ENCODE data around the gene SIAH3. TPM values are rescaled to one million over a fixed set of nuclear protein-coding genes. Genes with fewer than 3 reads are reported as not detected.

SIAH3 gene
- total RNA-seq, 2 experiments from 2014 or later: 0.06 to 0.10 TPM

DNA sequence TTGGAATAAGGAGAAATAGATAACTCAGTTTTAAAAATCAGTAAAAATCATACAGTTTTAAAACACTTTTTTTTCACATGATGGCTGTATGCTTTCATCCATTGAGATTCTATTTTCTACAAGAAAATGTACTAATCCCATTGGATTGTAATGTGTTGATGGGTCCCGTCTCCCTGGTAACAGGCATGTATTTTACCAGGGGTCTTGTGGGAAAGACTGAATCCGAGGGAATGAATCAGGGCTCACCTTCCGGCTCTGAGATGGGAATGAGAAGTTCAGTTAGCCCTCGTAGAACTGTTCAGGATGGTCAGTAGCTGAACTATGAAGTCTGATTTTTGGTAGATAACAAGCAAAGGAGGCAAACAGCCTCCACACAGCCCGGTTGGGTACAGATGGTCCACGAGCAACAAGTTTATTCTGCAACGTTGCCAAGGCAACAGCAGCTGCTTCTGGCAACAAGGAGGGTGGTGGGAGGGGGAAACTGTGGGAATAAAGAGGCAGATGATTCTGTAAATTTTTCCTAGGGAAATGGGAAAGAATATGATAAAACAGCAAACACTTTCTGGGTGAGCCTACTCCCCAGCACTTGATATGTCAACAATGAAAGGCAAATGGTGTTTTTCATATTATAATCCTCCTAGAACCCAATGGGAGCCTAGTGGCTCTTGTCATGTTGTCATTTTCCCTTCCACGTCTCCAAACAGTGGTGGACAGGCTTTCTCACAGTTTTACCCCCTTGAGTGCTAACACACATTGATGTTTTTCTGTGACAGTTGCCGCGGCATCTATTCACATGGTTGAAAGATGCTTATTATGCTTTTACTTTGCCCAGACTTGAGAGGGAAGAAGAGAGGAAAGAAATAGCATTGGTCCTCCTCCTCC, 12.4 kb upstream of the SIAH3 start:
- ChIA-PET CTCF (no interaction called here), POLR2A (no interaction called here)

GRCh38 chr13:45861322-45861721, 9.8 kb upstream of the SIAH3 start:
- CTCF ChIA-PET: no interaction called here
- POLR2A ChIA-PET: no interaction called here

DNA sequence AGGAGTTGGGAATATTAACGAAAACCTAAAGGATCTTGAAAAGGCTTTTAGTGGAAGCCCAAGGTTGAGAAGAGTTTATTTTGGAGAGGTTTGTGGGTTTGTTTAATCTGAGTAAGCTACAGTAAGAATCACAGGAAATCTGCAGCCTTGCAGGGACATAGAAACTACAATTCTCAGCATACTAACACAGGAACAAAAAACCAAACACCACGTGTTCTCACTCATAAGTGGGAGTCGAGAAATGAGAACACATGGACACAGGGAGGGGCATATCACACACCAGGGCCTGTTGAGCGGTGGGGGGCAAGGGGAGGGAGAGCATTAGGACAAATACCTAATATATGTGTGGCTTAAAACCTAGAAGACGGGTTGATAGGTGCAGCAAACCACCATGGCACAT, 8.7 kb upstream of the SIAH3 start:
- CTCF ChIA-PET: no interaction called here
- POLR2A ChIA-PET: no interaction called here

DNA sequence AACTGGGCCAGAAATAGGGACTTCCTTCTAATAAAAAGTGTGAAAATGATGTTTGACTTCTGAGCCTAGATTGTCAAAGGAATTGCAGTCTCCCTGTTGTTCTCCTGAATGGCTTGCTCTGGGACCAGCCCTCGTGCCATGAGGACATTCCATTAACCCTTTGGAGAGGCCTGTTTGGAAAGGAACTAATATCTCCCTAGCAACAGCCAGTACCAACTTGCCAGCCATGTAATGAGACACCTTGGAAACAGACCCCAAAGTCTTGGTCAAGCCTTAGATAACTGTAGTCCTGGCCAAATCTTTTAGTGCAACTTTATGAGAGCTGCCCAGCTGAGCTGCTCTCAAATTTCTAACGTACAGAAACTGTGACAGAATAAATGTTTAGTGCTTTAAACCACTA, 8.2 kb upstream of the SIAH3 start:
- ChIA-PET CTCF (no interaction called here), POLR2A (no interaction called here)

GRCh38 chr13:45852494-45852893, 941 bp upstream of the SIAH3 start:
- ChIA-PET POLR2A (no interaction called here), CTCF (no interaction called here)

GRCh38 chr13:45851956-45852355, 403 bp upstream of the SIAH3 start:
- ChIA-PET CTCF (no interaction called here), POLR2A (no interaction called here)

GRCh38 chr13:45850027-45850613, 1.4 kb downstream of the SIAH3 start:
- ChIA-PET POLR2A (no interaction called here), CTCF (no interaction called here)

GRCh38 chr13:45849408-45849807, 2.1 kb downstream of the SIAH3 start:
- POLR2A ChIA-PET: no interaction called here
- CTCF ChIA-PET: no interaction called here

DNA sequence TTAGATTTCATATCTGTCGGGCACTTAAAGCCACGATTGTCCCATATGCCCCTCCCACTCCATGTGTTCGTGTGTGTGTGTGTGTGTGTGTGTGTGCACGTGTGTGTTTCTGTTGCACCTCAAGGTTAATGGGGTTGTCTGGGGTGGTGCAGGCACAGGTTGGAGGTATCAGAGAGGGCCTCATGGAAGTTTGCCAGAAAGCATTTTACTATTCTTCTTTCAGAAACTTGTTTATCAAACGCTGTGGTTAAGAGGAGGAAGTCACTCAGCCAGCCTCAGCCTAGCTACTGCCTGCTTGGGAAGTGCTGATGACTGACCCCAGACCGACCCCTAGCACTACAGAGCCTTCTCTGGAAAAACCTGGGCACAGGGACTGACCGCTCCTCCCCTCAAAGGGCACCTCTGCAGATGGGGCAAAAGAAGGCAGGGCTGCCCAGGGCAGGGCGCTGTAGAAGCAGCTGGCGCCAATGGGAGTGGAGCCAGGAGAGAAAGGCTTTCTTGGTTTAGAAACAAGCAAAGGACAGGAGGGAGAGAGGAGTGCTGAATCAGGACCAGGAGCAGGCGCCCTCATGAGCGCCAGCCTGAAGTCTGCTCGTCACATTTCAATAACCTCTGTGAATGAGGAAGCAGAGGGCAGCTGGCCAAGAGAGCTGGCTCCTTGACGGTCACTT, 3.9 kb downstream of the SIAH3 start:
- ChIA-PET POLR2A (no interaction called here), CTCF (interaction anchor here (1.0 kb wide), 1 partner anchor 14 kb away, joined by 3 read pairs; no protein-coding TSS in a partner anchor)

DNA sequence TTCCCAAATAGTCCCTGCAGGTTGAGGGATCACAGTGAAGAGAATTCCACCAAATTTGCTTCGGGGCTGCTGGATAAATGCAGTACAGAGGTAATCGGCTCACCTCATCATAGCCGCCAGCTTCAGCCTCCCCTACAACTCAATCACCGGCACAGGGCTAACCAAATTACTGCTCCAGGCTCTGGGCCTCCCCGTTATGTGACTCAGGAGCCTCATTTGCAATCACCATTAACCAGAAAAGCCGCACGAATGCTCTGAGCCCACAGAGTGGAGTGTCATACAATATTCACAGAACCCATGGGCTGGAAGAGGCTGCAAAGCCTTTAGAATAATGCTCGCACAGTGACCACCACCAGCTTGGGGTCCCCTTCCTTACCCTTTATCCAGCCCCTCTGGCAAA, 4.9 kb downstream of the SIAH3 start:
- ChIA-PET CTCF (interaction anchor here (1.0 kb wide), 1 partner anchor 13 kb away, joined by 3 read pairs; no protein-coding TSS in a partner anchor), POLR2A (no interaction called here)

DNA sequence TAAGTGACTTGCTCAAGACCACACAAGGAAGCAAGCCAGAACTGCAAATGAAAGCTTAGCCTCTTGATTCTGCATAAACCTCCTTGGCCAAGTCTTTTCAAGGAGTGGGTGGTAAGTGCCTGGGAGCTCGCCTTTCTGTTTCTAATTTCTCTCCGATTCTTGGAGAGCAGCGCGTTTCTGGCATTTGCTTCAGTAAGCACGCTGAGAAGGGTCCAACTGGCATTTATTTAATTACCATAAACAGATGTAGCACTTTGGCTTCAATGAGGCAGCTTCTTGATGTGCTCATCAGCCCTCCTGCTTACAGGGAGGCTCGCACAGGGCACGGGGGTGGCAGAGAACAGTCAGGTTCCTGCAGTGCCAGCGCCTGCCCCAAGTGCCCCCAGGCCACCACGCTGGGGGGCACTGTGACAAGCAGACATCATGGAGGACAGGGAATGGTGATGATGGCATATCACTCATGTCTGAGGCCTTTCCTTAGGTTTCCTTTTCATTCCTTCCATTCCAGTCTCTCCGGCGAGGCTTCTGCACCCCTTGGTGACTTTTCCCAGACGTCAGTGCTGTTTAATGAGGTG, 13.3 kb downstream of the SIAH3 start:
- POLR2A ChIA-PET: no interaction called here

GRCh38 chr13:45837111-45837510, 14.4 kb downstream of the SIAH3 start:
- ChIA-PET POLR2A (no interaction called here), CTCF (no interaction called here)

More for the DNA sequence above, 13.3 kb downstream of the SIAH3 start:
- CTCF ChIA-PET: no interaction called here

DNA sequence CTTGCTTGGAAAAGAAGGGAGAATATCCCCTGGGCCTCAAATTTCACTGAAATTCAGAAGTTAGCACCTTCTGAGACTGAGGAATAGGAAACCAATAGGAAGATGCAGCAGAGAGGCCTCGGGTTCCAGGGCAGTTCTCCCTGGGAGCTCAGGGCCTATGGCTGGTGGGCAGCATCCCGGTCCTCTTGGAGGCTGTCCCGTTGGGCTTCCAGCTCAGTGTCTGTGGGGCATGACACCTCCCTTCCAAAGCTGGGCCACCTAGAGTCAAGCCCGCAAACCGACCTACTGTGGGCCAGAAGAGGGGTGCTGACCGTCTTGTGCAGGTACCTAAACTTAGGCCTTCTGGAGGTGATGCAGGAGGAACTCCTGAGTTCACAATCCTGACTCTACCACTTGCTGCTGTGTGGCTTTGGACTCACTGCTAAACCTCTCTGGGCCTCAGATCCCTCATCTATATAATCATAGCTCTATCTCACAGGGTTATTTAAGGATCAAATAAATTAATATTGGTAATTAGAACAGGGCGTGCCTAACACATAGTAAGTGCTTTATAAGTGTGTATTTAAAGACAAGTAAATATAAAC, 17.1 kb downstream of the SIAH3 start:
- ChIA-PET POLR2A (no interaction called here), CTCF (interaction anchor here (1.0 kb wide), 1 partner anchor 13 kb away, joined by 3 read pairs; no protein-coding TSS in a partner anchor)

GRCh38 chr13:45833663-45834375, 17.7 kb downstream of the SIAH3 start:
- CTCF ChIA-PET: interaction anchor here (1.0 kb wide), 1 partner anchor 13 kb away, joined by 3 read pairs; no protein-coding TSS in a partner anchor
- POLR2A ChIA-PET: interaction anchor here (0.6 kb wide), 1 partner anchor 24 kb away, joined by 8 read pairs; no protein-coding TSS in a partner anchor

- ChIA-PET POLR2A (no interaction called here), CTCF (no interaction called here)
Measured at GRCh38 chr13:45833242-45833641, 18.3 kb downstream of the SIAH3 start.

DNA sequence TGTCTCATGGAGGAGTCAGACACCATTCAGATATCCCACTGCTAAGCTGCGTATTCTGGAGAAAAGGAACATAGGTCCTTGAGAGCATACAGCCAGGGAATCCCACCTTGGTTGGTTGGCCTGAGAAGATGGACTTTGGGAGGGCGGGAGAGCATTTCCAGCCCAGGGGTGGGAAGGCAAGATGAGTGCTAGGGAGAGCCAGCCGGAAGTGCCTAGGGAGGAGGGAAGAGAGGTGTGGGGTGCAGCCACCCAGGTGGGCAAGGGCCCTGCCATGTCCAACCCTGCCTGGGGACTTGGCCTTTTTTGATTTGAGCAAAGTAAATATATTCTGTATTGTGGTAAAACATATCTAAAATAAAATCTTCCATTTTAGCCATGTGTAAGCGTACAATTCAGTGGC, 19.7 kb downstream of the SIAH3 start:
- POLR2A ChIA-PET: no interaction called here
- CTCF ChIA-PET: no interaction called here

DNA sequence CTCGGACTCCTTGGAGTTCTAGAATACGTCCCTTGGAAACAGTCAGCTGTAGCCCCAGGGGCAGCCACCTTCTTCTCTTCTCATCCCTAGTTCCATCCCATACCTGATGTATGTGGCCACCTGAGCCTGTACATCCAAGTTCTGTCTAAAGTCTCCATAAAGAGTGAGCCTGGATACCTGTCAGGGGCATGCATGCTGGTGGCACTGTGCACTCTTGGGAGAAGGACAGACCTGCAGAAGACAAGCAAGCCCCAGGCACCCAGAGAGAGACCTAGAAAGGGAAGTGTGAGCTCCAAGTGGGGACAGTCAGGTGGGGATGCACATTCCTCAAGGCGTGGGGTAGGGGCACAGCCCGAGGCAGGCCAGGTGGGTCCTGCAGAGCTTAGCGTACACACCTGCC, 21.4 kb downstream of the SIAH3 start:
- ChIA-PET CTCF (no interaction called here), POLR2A (no interaction called here)

DNA sequence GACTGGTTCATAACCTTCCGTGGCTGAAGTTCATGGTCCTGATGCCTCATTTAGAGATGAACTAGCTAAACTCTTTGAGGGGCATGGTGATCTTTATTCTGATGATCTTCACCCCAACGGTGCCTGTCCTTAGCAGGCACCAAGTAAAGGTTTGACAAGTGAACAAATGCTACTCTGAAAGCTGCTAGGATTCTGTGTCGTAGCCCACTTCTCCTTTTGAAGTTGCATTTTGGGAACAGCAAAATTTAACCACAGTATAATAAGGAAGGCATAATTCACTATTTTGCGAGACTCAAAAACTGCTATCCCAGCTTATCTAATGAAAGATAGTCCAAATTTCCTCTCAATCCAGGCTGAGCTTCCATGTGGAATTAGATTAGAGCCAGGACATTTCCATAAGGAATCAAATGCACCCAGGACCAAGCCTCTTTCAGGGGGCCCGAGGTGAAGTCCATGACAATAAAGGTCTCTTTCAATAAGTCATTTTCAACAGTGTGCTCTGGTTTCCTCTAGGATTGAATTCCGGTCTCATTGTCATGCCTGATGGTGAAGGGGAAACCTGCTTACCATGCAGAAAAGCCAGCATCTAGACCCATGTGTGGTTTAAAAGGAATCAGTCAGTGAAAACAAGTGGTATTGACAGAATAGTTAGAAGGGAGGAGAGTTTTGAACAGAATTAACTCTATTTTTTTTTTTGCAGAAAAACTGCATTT, 23.1 kb downstream of the SIAH3 start:
- ChIA-PET POLR2A (no interaction called here), CTCF (interaction anchor here (0.6 to 1.0 kb wide), 2 partner anchors 11 to 27 kb away, joined by 3 read pairs; no protein-coding TSS in a partner anchor)

GRCh38 chr13:45827318-45827717, 24.2 kb downstream of the SIAH3 start:
- ChIA-PET CTCF (no interaction called here), POLR2A (no interaction called here)

All from activated CD8-positive, alpha-beta memory T cell treated with anti-CD3 and anti-CD28 coated beads for 36 hours (primary cell).